B cell (primary cell): ENCODE data around the gene GDF2.

Experiments
- EZH2 ChIP-seq: IDR thresholded peaks from 2 replicates; pipeline ENCODE4 v1.6.1; 2012; ENCODE audit warnings: borderline replicate concordance, low read depth, mild to moderate bottlenecking, moderate library complexity, low read length; ENCODE audit not compliant: insufficient read depth, poor library complexity, severe bottlenecking
- TF ChIP-seq, protein P1 (sequence below): fragments of 200-600 bp; IDR thresholded peaks from one replicate; pipeline ENCODE4 v1.8.0; 2022; ENCODE audit warnings: antibody characterized with exemption, mild to moderate bottlenecking

DNA sequence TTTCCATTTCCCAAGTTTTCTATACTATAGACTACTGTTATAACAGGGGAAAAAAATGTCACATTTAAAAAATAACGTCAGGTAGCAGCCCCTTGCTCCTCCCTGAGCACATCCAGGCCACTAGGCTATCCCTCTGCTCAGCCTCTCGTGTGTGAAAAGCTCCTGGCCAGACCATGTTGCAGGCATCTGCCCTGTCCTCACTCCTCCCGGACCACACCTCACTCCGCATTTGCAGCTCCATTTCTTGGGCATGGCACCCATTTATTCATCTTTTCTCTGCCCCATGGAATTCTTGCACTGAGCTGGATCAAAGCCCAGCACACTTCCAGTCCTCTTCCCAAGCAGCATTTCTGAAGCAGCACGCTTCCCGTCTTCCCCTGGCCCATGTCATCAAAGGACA lies 1.4 kb upstream of the GDF2 start:
- TF ChIP-seq, protein P1, sequence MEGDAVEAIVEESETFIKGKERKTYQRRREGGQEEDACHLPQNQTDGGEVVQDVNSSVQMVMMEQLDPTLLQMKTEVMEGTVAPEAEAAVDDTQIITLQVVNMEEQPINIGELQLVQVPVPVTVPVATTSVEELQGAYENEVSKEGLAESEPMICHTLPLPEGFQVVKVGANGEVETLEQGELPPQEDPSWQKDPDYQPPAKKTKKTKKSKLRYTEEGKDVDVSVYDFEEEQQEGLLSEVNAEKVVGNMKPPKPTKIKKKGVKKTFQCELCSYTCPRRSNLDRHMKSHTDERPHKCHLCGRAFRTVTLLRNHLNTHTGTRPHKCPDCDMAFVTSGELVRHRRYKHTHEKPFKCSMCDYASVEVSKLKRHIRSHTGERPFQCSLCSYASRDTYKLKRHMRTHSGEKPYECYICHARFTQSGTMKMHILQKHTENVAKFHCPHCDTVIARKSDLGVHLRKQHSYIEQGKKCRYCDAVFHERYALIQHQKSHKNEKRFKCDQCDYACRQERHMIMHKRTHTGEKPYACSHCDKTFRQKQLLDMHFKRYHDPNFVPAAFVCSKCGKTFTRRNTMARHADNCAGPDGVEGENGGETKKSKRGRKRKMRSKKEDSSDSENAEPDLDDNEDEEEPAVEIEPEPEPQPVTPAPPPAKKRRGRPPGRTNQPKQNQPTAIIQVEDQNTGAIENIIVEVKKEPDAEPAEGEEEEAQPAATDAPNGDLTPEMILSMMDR: no peak
- TF ChIP-seq EZH2: no peak
